ENCODE results near the gene CLK4. TPM values are rescaled to one million over a fixed set of nuclear protein-coding genes. Genes with fewer than 3 reads are reported as not detected.

Gene CLK4
- total RNA-seq, 3 donors from 2014 or later (not counting 1 experiment from before 2014, with no cell fraction given): 71.2 to 81.8 (median 78.0) TPM

DNA sequence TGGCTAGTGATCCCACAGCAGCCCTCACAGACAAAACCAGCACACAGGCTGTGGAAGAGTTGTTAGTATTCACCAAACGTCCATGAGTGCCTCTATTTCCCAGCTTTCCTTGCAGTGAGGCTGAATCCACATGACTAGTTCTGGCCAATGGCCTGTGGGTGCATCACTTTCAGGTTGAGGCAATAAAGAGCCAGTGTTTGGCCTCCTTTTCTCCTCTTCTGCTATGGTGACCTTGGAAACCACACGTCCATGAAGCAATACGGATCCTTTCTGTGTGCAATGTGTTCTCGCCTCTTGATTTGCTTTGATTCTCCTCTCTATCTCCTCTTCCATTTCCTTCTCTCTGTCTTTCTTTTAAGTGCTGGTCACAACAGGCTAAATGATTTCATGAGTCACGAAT lies 23.4 kb upstream of the CLK4 start:
- H3K9me3 ChIP-seq (ENCODE audit: control insufficient read depth, insufficient read depth, low read length): no peaks in the 10 kb centered on the region
- intact Hi-C loops (cut with micrococcal nuclease): no loop called here
- Mint-ChIP-seq H3K27ac (no peak overlapping the region), H3K27me3 (ENCODE audit: low read depth in 2 of 2) (peaks cover 10 to 17% of the 10 kb centered on the region in 2 donors), H3K36me3 (no peaks in the 10 kb centered on the region), H3K9me3 (peaks cover 0 to 3% of the 10 kb centered on the region in 2 donors), H3K4me1 (no peaks in the 10 kb centered on the region), H3K4me3 (no peak overlapping the region)
- 69% methylated on average over 5 of the region's 5 CpGs for WGBS (ENCODE audit: insufficient coverage)
- DNase-seq (no peak), ATAC-seq (no peak)
- no peaks in the 10 kb centered on the region for H3K27me3 ChIP-seq (ENCODE audit: control insufficient read depth, insufficient read depth, low read length)
- no peak overlapping the region for H3K27ac ChIP-seq (ENCODE audit: low read length)
- no peak for TF ChIP-seq CTCF (IDR thresholded peaks at IDR 0.05)
- H3K4me3 ChIP-seq (ENCODE audit: low read length): no peak overlapping the region
- no peaks in the 10 kb centered on the region for H3K4me1 ChIP-seq (ENCODE audit: control insufficient read depth, insufficient read depth, low read length)
- H3K36me3 ChIP-seq (ENCODE audit: control insufficient read depth, insufficient read depth, low read length): no peaks in the 10 kb centered on the region

GRCh38 chr5:178649580-178649979 lies 22.7 kb upstream of the CLK4 start:
- intact Hi-C loops (cut with micrococcal nuclease): no loop called here
- H3K4me1 ChIP-seq (ENCODE audit: control insufficient read depth, insufficient read depth, low read length): no peaks in the 10 kb centered on the region
- H3K4me3 ChIP-seq (ENCODE audit: low read length): no peak overlapping the region
- peak overlapping the region in 1 of 2 donors; percentile 35 for H3K27ac Mint-ChIP-seq
- H3K4me1 Mint-ChIP-seq: peaks cover 0 to 5% of the 10 kb centered on the region in 2 donors
- 49% methylated on average over 3 of the region's 3 CpGs for WGBS (ENCODE audit: insufficient coverage)
- H3K27me3 Mint-ChIP-seq (ENCODE audit: low read depth in 2 of 2): peaks cover 10 to 17% of the 10 kb centered on the region in 2 donors
- no peaks in the 10 kb centered on the region for H3K27me3 ChIP-seq (ENCODE audit: control insufficient read depth, insufficient read depth, low read length)
- no peak for TF ChIP-seq CTCF (IDR thresholded peaks at IDR 0.05)
- DNase-seq: no peak
- ATAC-seq: no peak
- no peak overlapping the region for H3K4me3 Mint-ChIP-seq
- H3K36me3 ChIP-seq (ENCODE audit: control insufficient read depth, insufficient read depth, low read length): no peaks in the 10 kb centered on the region
- no peak overlapping the region for H3K27ac ChIP-seq (ENCODE audit: low read length)
- H3K9me3 ChIP-seq (ENCODE audit: control insufficient read depth, insufficient read depth, low read length): no peaks in the 10 kb centered on the region
- no peaks in the 10 kb centered on the region for H3K36me3 Mint-ChIP-seq
- peaks cover 0 to 3% of the 10 kb centered on the region in 2 donors for H3K9me3 Mint-ChIP-seq

DNA sequence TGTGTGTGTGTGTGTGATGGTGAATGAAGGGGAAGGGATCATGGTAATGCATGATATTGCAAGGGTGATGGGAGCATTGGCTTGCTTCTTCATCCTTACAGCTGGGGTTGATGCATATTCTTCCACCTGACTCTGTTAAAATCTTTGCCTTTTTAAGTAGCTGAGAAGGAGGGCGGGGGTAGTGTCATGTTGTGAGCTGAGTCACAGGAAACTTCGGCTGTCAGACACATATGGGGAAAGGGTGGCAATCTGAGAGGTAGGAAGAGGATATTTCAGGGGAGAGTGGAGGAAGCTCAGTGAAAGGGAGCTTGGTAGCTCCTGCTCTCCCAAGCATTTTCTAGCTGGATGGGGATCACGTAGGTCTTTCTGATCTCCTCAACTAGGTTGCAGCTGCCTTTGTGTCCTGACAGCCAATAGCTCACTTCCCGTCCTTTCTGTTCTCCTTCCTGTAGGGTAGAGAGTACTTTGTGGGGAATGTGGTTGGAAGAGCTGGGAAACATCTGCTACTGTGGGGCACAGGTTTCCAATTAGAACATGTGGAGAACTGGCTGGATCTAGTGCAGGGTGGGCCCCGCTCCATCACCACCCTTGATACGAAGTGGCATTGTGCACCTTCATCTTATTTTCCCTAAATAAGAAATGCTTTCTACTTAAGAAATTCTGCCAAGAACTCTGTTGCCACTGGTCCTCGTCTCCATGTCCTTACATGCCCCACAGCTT lies 18.1 kb upstream of the CLK4 start:
- DNase-seq (no peak), ATAC-seq (peak in 2 of 3 donors; percentile 51 to 68)
- intact Hi-C loops (cut with micrococcal nuclease): no loop called here
- Mint-ChIP-seq H3K9me3 (no peaks in the 10 kb centered on the region), H3K4me3 (no peak overlapping the region), H3K36me3 (no peaks in the 10 kb centered on the region), H3K27me3 (ENCODE audit: low read depth in 2 of 2) (peaks cover 14 to 19% of the 10 kb centered on the region in 2 donors), H3K4me1 (peaks cover 0 to 10% of the 10 kb centered on the region in 2 donors), H3K27ac (no peak overlapping the region)
- H3K4me1 ChIP-seq (ENCODE audit: control insufficient read depth, insufficient read depth, low read length): no peaks in the 10 kb centered on the region
- no peak overlapping the region for H3K27ac ChIP-seq (ENCODE audit: low read length)
- no peak for TF ChIP-seq CTCF (IDR thresholded peaks at IDR 0.05)
- no peaks in the 10 kb centered on the region for H3K27me3 ChIP-seq (ENCODE audit: control insufficient read depth, insufficient read depth, low read length)
- no peaks in the 10 kb centered on the region for H3K36me3 ChIP-seq (ENCODE audit: control insufficient read depth, insufficient read depth, low read length)
- whole genome bisulfite sequencing (ENCODE audit: insufficient coverage): 61% methylated on average over 7 of the region's 7 CpGs
- no peaks in the 10 kb centered on the region for H3K9me3 ChIP-seq (ENCODE audit: control insufficient read depth, insufficient read depth, low read length)
- no peak overlapping the region for H3K4me3 ChIP-seq (ENCODE audit: low read length)

Data from natural killer cell (primary cell).